ENCODE measurements around the gene TPSD1.

DNA sequence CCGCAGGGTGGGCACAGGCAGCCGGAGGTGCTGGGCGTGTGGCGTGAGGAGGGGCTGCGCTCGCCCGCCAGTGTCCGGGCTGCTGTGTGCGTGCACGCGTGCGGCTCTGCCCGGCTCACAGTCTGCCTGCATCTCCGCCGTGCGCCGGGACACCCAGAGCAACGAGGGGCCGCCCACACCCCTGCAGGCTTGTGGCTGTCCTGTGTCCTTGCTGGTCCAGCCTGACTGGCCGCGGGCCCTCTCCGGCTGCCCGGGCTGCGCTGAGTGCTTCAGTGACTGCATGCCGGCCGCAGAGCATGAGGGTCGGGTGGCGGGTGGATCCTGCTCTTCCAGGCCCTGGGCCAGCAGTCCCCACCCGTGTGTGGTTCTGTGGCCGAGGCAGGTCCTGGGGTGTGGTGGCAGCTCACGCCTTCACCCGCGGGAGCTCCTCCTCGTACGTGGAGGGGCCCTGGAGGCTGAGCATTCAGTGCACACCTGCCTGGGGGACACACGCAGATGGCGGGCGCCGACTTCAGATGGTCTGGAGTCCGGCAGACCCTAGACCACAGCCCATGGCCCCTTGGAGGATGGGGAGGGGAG lies 43.2 kb upstream of the TPSD1 start:
- TF ChIP-seq, protein P1, sequence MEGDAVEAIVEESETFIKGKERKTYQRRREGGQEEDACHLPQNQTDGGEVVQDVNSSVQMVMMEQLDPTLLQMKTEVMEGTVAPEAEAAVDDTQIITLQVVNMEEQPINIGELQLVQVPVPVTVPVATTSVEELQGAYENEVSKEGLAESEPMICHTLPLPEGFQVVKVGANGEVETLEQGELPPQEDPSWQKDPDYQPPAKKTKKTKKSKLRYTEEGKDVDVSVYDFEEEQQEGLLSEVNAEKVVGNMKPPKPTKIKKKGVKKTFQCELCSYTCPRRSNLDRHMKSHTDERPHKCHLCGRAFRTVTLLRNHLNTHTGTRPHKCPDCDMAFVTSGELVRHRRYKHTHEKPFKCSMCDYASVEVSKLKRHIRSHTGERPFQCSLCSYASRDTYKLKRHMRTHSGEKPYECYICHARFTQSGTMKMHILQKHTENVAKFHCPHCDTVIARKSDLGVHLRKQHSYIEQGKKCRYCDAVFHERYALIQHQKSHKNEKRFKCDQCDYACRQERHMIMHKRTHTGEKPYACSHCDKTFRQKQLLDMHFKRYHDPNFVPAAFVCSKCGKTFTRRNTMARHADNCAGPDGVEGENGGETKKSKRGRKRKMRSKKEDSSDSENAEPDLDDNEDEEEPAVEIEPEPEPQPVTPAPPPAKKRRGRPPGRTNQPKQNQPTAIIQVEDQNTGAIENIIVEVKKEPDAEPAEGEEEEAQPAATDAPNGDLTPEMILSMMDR (conservative IDR thresholded peaks at IDR 0.05; ENCODE audit: low read depth, low read length): no peak
- no peak for TF ChIP-seq EZH2 (IDR thresholded peaks at IDR 0.05; ENCODE audit: low read length, unreplicated experiment)
